NCI-H1930 (cell line): ENCODE results near the gene NDOR1.

Experiments
- DNase-seq, 2 experiments: peaks; one replicate each; lab custom pipeline; 2025; lab: John Stamatoyannopoulos, UW

The NDOR1 gene

DNA sequence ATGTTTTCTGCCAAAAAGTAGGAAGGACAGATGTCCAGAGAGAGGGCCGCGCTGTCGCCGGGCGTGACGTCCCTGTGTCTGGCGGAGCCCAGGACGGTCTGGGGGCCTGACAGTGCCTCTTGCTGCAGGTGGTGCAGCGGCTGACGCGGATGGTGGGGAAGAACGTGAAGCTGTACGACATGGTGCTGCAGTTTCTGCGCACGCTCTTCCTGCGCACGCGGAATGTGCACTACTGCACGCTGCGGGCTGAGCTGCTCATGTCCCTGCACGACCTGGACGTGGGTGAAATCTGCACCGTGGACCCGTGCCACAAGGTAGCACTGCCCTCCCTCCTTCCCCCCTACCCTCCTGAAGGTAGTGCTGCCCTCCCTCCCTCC lies 57.4 kb downstream of the NDOR1 start:
- no peak for DNase-seq

DNA sequence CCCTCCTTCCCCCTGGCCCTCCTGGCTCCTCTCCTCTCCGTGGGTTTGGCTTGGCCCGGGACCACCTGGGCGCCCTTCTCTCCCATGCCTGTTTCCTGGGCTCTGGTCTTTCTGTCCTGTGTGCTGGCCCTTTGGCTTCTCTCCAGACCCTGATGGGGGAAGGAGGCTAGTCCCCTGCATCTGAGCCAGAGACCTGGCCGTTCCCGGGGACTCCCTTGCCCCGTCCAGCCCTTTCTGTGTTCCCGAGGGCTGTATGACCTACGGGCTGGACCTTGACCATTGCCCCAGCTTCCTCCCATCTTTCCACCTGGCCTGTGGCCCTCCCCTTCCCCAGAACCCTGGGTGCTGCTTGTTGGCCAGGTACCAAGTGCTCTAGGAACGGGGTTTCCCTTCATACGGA lies 58.0 kb downstream of the NDOR1 start:
- no peak for DNase-seq

DNA sequence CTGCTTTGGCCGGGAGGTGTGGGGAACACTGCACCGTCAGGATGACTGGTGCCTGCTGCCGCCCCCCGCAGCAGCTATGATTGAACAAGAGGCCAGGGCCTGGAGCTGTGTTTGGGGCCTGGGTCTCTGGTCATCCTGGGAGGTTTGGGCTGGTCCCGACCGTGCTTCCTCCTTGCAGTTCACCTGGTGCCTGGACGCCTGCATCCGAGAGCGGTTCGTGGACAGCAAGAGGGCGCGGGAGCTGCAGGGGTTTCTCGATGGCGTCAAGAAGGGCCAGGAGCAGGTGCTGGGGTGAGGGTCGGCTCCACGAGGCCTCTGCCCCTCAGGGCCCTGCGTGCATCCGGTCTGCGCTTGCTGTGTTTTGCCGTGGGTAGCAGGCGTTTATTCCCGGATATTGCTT lies 58.6 kb downstream of the NDOR1 start:
- DNase-seq: no peak

DNA sequence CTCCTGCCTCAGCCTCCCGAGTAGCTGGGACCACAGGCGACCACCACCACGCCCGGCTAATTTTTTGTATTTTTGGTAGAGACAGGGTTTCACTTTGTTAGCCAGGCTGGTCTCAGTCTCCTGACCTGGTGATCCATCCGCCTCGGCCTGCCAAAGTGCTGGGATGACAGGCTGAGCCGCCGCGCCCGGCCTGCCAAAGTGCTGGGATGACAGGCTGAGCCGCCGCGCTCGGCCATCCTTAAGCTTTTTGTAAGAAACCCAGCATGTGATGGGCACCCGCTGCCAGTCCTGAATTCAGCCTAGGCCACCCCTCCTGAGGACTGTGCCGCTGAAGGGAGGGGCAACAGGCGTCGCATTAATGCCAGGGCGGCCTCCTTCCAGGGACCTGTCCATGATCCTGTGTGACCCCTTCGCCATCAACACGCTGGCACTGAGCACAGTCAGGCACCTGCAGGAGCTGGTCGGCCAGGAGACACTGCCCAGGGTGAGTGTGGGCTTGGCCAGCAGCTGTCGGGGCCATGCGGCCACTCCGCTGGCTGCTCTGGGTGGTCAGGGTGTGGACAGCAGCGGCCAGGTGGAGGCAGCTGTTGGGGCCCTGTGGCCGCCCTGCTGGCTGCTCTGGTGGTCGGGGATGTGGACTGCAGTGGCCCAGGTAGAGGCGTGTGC lies 60.1 kb downstream of the NDOR1 start:
- no peak for DNase-seq

DNA sequence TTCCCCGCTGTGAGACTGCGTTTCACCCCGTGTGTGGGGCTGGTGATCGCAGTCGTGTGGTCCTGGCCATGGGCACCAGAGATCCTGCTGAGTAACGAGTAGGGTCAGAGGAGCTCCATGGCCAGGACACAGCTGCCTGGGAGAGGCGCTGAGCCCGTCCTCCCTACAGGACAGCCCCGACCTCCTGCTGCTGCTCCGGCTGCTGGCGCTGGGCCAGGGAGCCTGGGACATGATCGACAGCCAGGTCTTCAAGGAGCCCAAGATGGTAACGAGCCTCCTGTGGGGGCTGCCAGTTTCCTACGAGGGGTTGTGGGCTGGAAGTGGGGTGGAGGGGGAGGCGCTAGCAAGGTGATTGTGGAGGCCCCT lies 60.6 kb downstream of the NDOR1 start:
- no peak for DNase-seq
